ENCODE results near the gene HIVEP1. TPM values are rescaled to one million over a fixed set of nuclear protein-coding genes. Genes with fewer than 3 reads are reported as not detected.

Gene HIVEP1
- total and polyA plus RNA-seq, 4 donors, result 2.7 to 27.2 (median 6.2) TPM

DNA sequence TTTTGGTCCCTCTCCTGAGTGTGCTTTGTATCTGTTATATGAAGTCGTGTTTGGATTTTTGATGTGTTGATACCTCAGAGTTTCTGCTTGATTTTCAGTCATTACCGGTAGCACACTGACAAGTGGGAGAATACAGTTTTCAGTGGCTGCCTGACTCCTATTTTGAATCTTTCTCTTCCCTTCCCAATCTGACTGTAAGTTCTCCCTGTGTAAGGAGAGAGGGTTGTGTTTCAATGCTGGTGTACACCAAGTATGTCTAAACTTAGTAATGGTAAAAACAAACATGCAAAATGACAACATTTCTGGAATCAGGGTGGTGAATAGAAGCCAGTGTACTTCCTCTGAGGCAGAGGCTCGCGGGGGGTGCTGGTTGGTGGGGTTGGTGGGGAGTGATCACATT, 103.4 kb downstream of the HIVEP1 start:
- 96% methylated on average over 4 of the region's 4 CpGs for whole genome bisulfite sequencing
- no peak for TF ChIP-seq EGR1 (IDR thresholded peaks at IDR 0.05; ENCODE audit: low read depth in 2 of 2)
- no peak for DNase-seq (ENCODE audit: low spot score)
- H3K4me1 ChIP-seq (ENCODE audit: control insufficient read depth in 4 of 4, insufficient read depth in 4 of 4, low read length in 3 of 4), result no peaks in the 10 kb centered on the region
- no peak overlapping the region for H3K27ac ChIP-seq (ENCODE audit: low read depth in 1 of 2, low read length in 2 of 2)
- H3K4me3 ChIP-seq (ENCODE audit: low read depth in 1 of 3, low read length in 3 of 3), result no peak overlapping the region
- peaks cover 6 to 20% (median 13%) of the 10 kb centered on the region in 4 donors for H3K36me3 ChIP-seq (ENCODE audit: control insufficient read depth in 4 of 4, insufficient read depth in 3 of 4, low read depth in 1 of 4, low read length in 3 of 4)
- no peaks in the 10 kb centered on the region for H3K9me3 ChIP-seq (ENCODE audit: control insufficient read depth in 4 of 4, low read length in 3 of 4)
- no peaks in the 10 kb centered on the region for H3K27me3 ChIP-seq (ENCODE audit: control insufficient read depth in 4 of 4, insufficient read depth in 4 of 4, low read length in 3 of 4)
- H3K9ac ChIP-seq (ENCODE audit: low read depth in 1 of 2, low read length in 2 of 2), result no peak overlapping the region

DNA sequence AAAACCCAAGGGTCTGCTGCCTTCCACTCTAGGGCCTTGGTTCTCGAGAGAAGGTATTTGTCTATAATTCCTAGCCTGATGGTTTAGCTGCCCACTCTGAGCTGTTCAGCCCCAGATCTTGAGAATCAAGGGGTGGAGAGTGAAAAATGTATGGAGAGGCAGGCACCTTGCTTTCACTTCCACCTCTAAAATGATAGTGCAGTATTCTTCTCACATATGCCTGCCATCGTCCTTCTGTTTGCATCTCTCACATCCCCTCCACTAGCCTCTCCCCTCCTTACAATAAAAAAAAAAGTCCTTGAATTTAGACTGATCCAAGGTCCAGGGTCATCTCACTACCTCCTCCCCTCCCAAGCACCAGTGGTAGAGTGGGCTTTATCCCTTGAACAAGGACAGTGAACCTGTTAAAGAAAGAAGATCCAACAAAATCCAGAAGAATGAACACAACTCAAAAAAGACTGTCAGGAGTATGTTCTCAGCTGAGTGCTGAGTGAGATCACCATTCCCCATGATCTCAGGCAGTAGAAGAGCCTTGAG, 104.2 kb downstream of the HIVEP1 start:
- WGBS, result 93% methylated on average over 2 of the region's 2 CpGs
- Histone ChIP-seq H3K9me3 (ENCODE audit: control insufficient read depth in 4 of 4, low read length in 3 of 4) (no peaks in the 10 kb centered on the region), H3K9ac (ENCODE audit: low read depth in 1 of 2, low read length in 2 of 2) (no peak overlapping the region), H3K27me3 (ENCODE audit: control insufficient read depth in 4 of 4, insufficient read depth in 4 of 4, low read length in 3 of 4) (no peaks in the 10 kb centered on the region), H3K4me3 (ENCODE audit: low read depth in 1 of 3, low read length in 3 of 3) (no peak overlapping the region), H3K4me1 (ENCODE audit: control insufficient read depth in 4 of 4, insufficient read depth in 4 of 4, low read length in 3 of 4) (no peaks in the 10 kb centered on the region), H3K36me3 (ENCODE audit: control insufficient read depth in 4 of 4, insufficient read depth in 3 of 4, low read depth in 1 of 4, low read length in 3 of 4) (peaks cover 3 to 21% (median 14%) of the 10 kb centered on the region in 4 donors), H3K27ac (ENCODE audit: low read depth in 1 of 2, low read length in 2 of 2) (no peak overlapping the region)
- TF ChIP-seq FOXA1 (IDR thresholded peaks at IDR 0.05) (no peak), GABPA (IDR thresholded peaks at IDR 0.05 in 1 of 2, conservative IDR thresholded peaks at IDR 0.05 in 1 of 2) (no peak)
- TF ChIP-seq, protein P1, sequence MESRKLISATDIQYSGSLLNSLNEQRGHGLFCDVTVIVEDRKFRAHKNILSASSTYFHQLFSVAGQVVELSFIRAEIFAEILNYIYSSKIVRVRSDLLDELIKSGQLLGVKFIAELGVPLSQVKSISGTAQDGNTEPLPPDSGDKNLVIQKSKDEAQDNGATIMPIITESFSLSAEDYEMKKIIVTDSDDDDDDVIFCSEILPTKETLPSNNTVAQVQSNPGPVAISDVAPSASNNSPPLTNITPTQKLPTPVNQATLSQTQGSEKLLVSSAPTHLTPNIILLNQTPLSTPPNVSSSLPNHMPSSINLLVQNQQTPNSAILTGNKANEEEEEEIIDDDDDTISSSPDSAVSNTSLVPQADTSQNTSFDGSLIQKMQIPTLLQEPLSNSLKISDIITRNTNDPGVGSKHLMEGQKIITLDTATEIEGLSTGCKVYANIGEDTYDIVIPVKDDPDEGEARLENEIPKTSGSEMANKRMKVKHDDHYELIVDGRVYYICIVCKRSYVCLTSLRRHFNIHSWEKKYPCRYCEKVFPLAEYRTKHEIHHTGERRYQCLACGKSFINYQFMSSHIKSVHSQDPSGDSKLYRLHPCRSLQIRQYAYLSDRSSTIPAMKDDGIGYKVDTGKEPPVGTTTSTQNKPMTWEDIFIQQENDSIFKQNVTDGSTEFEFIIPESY (IDR thresholded peaks at IDR 0.05), result no peak
- TF ChIP-seq, protein P2, sequence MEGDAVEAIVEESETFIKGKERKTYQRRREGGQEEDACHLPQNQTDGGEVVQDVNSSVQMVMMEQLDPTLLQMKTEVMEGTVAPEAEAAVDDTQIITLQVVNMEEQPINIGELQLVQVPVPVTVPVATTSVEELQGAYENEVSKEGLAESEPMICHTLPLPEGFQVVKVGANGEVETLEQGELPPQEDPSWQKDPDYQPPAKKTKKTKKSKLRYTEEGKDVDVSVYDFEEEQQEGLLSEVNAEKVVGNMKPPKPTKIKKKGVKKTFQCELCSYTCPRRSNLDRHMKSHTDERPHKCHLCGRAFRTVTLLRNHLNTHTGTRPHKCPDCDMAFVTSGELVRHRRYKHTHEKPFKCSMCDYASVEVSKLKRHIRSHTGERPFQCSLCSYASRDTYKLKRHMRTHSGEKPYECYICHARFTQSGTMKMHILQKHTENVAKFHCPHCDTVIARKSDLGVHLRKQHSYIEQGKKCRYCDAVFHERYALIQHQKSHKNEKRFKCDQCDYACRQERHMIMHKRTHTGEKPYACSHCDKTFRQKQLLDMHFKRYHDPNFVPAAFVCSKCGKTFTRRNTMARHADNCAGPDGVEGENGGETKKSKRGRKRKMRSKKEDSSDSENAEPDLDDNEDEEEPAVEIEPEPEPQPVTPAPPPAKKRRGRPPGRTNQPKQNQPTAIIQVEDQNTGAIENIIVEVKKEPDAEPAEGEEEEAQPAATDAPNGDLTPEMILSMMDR (IDR thresholded peaks at IDR 0.05; ENCODE audit: low read depth, low read length, missing input control), result no peak
- DNase-seq (ENCODE audit: low spot score), result no peak

DNA sequence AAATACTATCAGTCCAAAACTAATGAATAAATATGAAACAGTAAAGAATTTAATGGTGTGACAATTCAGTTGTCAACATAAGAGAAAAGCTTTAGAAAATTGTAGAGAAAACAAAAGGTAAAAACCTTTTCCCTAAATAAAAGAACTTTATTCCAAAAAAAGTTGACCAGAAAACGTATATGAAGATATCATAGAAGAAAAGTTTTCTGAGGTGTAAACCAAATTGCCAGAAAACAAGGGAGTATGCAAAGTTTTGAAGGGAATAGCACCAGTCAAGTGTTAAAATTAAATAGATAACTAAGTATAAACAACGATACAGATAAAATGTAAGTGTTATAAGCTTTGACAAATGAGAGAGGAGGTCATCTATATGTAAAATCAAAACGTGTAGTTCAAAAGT, 104.9 kb downstream of the HIVEP1 start:
- Histone ChIP-seq H3K36me3 (ENCODE audit: control insufficient read depth in 4 of 4, insufficient read depth in 3 of 4, low read depth in 1 of 4, low read length in 3 of 4) (peaks cover 3 to 26% (median 19%) of the 10 kb centered on the region in 4 donors), H3K4me3 (ENCODE audit: low read depth in 1 of 3, low read length in 3 of 3) (no peak overlapping the region), H3K27me3 (ENCODE audit: control insufficient read depth in 4 of 4, insufficient read depth in 4 of 4, low read length in 3 of 4) (no peaks in the 10 kb centered on the region), H3K9ac (ENCODE audit: low read depth in 1 of 2, low read length in 2 of 2) (no peak overlapping the region), H3K4me1 (ENCODE audit: control insufficient read depth in 4 of 4, insufficient read depth in 4 of 4, low read length in 3 of 4) (no peaks in the 10 kb centered on the region), H3K27ac (ENCODE audit: low read depth in 1 of 2, low read length in 2 of 2) (no peak overlapping the region), H3K9me3 (ENCODE audit: control insufficient read depth in 4 of 4, low read length in 3 of 4) (no peaks in the 10 kb centered on the region)
- no peak for DNase-seq (ENCODE audit: low spot score)
- WGBS, result 94% methylated on average over 3 of the region's 3 CpGs
- no peak for TF ChIP-seq NR2F2 (IDR thresholded peaks at IDR 0.05)
- no peak for TF ChIP-seq GABPA (IDR thresholded peaks at IDR 0.05 in 1 of 2, conservative IDR thresholded peaks at IDR 0.05 in 1 of 2)
- TF ChIP-seq YY1 (IDR thresholded peaks at IDR 0.05), result no peak
- no peak for TF ChIP-seq HNF4A (conservative IDR thresholded peaks at IDR 0.05)
- TF ChIP-seq, protein P3, sequence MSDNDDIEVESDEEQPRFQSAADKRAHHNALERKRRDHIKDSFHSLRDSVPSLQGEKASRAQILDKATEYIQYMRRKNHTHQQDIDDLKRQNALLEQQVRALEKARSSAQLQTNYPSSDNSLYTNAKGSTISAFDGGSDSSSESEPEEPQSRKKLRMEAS (IDR thresholded peaks at IDR 0.05), result no peak
- TF ChIP-seq, protein P1 (IDR thresholded peaks at IDR 0.05), result no peak
- TF ChIP-seq SP1 (IDR thresholded peaks at IDR 0.05), result no peak
- TF ChIP-seq HNF4G (IDR thresholded peaks at IDR 0.05), result no peak
- TF ChIP-seq, protein P4, sequence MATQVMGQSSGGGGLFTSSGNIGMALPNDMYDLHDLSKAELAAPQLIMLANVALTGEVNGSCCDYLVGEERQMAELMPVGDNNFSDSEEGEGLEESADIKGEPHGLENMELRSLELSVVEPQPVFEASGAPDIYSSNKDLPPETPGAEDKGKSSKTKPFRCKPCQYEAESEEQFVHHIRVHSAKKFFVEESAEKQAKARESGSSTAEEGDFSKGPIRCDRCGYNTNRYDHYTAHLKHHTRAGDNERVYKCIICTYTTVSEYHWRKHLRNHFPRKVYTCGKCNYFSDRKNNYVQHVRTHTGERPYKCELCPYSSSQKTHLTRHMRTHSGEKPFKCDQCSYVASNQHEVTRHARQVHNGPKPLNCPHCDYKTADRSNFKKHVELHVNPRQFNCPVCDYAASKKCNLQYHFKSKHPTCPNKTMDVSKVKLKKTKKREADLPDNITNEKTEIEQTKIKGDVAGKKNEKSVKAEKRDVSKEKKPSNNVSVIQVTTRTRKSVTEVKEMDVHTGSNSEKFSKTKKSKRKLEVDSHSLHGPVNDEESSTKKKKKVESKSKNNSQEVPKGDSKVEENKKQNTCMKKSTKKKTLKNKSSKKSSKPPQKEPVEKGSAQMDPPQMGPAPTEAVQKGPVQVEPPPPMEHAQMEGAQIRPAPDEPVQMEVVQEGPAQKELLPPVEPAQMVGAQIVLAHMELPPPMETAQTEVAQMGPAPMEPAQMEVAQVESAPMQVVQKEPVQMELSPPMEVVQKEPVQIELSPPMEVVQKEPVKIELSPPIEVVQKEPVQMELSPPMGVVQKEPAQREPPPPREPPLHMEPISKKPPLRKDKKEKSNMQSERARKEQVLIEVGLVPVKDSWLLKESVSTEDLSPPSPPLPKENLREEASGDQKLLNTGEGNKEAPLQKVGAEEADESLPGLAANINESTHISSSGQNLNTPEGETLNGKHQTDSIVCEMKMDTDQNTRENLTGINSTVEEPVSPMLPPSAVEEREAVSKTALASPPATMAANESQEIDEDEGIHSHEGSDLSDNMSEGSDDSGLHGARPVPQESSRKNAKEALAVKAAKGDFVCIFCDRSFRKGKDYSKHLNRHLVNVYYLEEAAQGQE (IDR thresholded peaks at IDR 0.05), result no peak
- TF ChIP-seq RXRA (IDR thresholded peaks at IDR 0.05), result no peak
- TF ChIP-seq, protein P2 (IDR thresholded peaks at IDR 0.05; ENCODE audit: low read depth, low read length, missing input control), result no peak
- no peak for TF ChIP-seq RAD21 (IDR thresholded peaks at IDR 0.05)
- TF ChIP-seq JUND (IDR thresholded peaks at IDR 0.05), result no peak
- TF ChIP-seq EGR1 (IDR thresholded peaks at IDR 0.05; ENCODE audit: low read depth in 2 of 2), result no peak
